A673 (cell line): Measurements from ENCODE around the gene ICAM3. TPM values are rescaled to one million over a fixed set of nuclear protein-coding genes. Genes with fewer than 3 reads are reported as not detected.

ENCODE experiments used
- BruUV-seq: library from RNA; stranded (reverse); fragments of 400-500 nt; replicated peaks from 2 replicates; lab custom pipeline; 2021; lab: Mats Ljungman, UMichigan
- CTCF ChIA-PET: fragments of 300-600 bp; sonication (Branson Sonifier 250); formaldehyde crosslinking; loops from one replicate; lab custom pipeline; 2022; ENCODE audit warnings: antibody characterized with exemption; lab: Charles Lee
- POLR2A ChIA-PET: fragments of 300-600 bp; sonication (Branson Sonifier 250); formaldehyde crosslinking; loops from one replicate; lab custom pipeline; 2022; ENCODE audit warnings: antibody characterized with exemption; ENCODE audit not compliant: low non-redundant PET; lab: Charles Lee
- DNase-seq: peaks from one replicate; pipeline ENCODE4 v3.0.0-alpha.2; 2015; ENCODE audit warnings: low spot score
- H3K27ac ChIP-seq: fragments of 200-600 bp; sonication (generic); 2 replicates; pipeline ENCODE4 v1.5.1; 2016; ENCODE audit warnings: mixed run types, low read depth, mild to moderate bottlenecking, mixed read lengths, antibody characterized with exemption, low read length; ENCODE audit not compliant: poor library complexity, severe bottlenecking
- H3K27me3 ChIP-seq: fragments of 200-600 bp; sonication (generic); replicated peaks from 2 replicates; pipeline ENCODE4 v1.6.1; 2017; ENCODE audit warnings: mixed run types, low read depth, mild to moderate bottlenecking, mixed read lengths, antibody characterized with exemption, low read length; ENCODE audit not compliant: insufficient read depth, poor library complexity
- H3K36me3 ChIP-seq: fragments of 200-600 bp; sonication (generic); 2 replicates; pipeline ENCODE4 v1.6.1; 2016; ENCODE audit warnings: mixed run types, mild to moderate bottlenecking, mixed read lengths, antibody characterized with exemption, low read length; ENCODE audit not compliant: insufficient read depth, poor library complexity, severe bottlenecking
- H3K4me1 ChIP-seq: fragments of 200-600 bp; sonication (generic); 2 replicates; pipeline ENCODE4 v1.6.1; 2017; ENCODE audit warnings: mixed run types, mild to moderate bottlenecking, mixed read lengths, antibody characterized with exemption, low read length; ENCODE audit not compliant: insufficient read depth, poor library complexity, severe bottlenecking
- H3K4me3 ChIP-seq: fragments of 200-600 bp; sonication (generic); 2 replicates; pipeline ENCODE4 v1.5.1; 2016; ENCODE audit warnings: low read depth, mixed run types, mild to moderate bottlenecking, mixed read lengths, low read length; ENCODE audit not compliant: poor library complexity, severe bottlenecking
- H3K9me3 ChIP-seq: fragments of 200-600 bp; sonication (generic); 2 replicates; pipeline ENCODE4 v1.6.1; 2016; ENCODE audit warnings: mixed run types, low read depth, mild to moderate bottlenecking, mixed read lengths, antibody characterized with exemption, low read length; ENCODE audit not compliant: poor library complexity, severe bottlenecking
- EZH2 ChIP-seq: fragments of 200-600 bp; sonication (generic); IDR thresholded peaks from 2 replicates; pipeline ENCODE4 v1.6.1; 2017; ENCODE audit warnings: borderline replicate concordance, low read depth, mild to moderate bottlenecking, mixed read lengths, antibody characterized with exemption, low read length; ENCODE audit not compliant: poor library complexity, severe bottlenecking
- intact Hi-C: fragments of 100-400 bp; cut with micrococcal nuclease; formaldehyde crosslinking; loops from one replicate; pipeline ENCODE4 v1.10.0; 2022; ENCODE audit not compliant: unreplicated experiment
- total RNA-seq: library from RNA; stranded (reverse); gene quantifications from 2 replicates; pipeline ENCODE4 v1.2.3, GENCODE V29; 2021
- TF ChIP-seq, protein P1 (sequence below): fragments of 300-800, 200-600 bp; sonication (generic); conservative IDR thresholded peaks from 2 replicates; pipeline ENCODE4 v1.5.1; 2017; ENCODE audit warnings: low read depth, mild to moderate bottlenecking, antibody characterized with exemption, low read length, moderate library complexity, mixed read lengths

Gene ICAM3
- total RNA-seq, 1 experiment from 2014 or later, result 3.2 TPM

DNA sequence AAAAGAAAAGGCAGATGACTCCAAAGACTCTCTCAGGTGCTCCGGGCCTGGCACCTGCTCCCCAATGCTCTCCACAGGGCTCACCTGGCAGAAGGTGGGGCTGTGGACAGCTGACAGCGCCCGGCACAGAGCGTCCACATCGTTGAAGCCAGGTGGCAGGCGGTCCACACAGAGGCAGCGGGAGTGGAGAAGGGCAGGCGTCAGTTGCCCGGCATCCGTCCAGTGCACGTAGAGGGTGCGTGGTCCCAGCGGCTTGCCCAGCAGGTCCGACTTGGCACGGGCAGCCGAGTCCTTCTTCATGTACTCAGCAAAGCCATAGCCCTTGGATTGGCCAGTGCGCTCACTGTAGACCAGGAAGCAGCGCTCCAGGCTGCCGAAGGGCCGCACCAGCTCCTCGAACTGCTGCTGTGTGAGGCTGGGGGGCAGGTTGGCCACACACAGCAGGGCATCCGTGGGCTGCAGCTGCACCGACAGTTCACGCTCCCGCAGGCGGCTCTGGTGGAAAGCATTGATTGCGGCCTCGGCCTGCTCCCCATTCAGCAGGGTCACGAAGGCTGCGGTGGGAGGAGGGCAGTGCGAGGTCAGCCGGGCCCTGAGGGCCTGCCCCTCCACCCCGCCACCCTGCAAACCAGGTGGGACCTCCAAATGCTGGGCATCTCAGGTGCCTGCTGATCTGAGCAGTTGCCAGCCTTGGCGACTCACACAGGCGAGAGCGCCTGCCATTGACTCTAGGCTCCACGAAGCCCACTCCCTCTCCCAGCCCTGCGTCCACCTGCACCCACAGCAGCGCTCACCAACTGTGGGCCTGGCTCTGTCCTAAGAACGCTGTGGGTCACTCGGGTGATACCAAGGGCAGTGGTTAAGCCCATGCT, 10.6 kb downstream of the ICAM3 start:
- no peak overlapping the region for H3K27ac ChIP-seq
- H3K9me3 ChIP-seq, result no peaks in the 10 kb centered on the region
- intact Hi-C loops, result no loop called here
- no peaks in the 10 kb centered on the region for H3K27me3 ChIP-seq
- H3K36me3 ChIP-seq, result peaks cover 70% of the 10 kb centered on the region
- DNase-seq, result no peak
- no peak overlapping the region for H3K4me3 ChIP-seq
- ChIA-PET POLR2A (no interaction called here), CTCF (interaction anchor here (0.6 kb wide), 1 partner anchor 103 kb away, joined by 11 read pairs; no protein-coding TSS in a partner anchor)
- BruUV-seq, result no TSS peak
- TF ChIP-seq, protein P1, sequence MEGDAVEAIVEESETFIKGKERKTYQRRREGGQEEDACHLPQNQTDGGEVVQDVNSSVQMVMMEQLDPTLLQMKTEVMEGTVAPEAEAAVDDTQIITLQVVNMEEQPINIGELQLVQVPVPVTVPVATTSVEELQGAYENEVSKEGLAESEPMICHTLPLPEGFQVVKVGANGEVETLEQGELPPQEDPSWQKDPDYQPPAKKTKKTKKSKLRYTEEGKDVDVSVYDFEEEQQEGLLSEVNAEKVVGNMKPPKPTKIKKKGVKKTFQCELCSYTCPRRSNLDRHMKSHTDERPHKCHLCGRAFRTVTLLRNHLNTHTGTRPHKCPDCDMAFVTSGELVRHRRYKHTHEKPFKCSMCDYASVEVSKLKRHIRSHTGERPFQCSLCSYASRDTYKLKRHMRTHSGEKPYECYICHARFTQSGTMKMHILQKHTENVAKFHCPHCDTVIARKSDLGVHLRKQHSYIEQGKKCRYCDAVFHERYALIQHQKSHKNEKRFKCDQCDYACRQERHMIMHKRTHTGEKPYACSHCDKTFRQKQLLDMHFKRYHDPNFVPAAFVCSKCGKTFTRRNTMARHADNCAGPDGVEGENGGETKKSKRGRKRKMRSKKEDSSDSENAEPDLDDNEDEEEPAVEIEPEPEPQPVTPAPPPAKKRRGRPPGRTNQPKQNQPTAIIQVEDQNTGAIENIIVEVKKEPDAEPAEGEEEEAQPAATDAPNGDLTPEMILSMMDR, result no peak
- no peak for TF ChIP-seq EZH2
- H3K4me1 ChIP-seq, result peaks cover 8% of the 10 kb centered on the region

DNA sequence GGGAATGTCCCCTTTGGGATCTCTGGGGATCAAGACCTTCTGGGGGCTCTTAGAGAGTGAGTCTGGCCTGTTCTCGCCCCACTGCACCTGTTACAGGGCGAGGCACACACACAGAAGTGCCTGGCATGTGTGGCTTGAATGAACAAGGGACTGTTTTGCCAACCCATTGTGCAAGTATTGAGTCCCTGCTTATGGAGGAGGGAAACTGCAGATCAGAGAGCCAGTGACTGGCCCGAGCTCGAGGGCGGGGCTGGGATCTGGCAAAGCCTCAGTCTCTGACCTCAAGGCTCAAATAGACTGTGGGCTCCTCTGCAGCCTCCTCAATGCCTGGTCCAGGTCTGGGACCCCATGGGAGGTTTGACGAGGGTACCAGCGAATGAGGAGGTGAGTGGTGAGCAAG, 11.6 kb downstream of the ICAM3 start:
- BruUV-seq, result no TSS peak
- POLR2A ChIA-PET, result no interaction called here
- Histone ChIP-seq H3K4me1 (peaks cover 8% of the 10 kb centered on the region), H3K4me3 (no peak overlapping the region), H3K9me3 (no peaks in the 10 kb centered on the region), H3K27ac (no peak overlapping the region), H3K27me3 (no peaks in the 10 kb centered on the region), H3K36me3 (peaks cover 78% of the 10 kb centered on the region)
- CTCF ChIA-PET, result no interaction called here
- no peak for TF ChIP-seq EZH2
- TF ChIP-seq, protein P1, result no peak
- intact Hi-C loops, result no loop called here
- no peak for DNase-seq

DNA sequence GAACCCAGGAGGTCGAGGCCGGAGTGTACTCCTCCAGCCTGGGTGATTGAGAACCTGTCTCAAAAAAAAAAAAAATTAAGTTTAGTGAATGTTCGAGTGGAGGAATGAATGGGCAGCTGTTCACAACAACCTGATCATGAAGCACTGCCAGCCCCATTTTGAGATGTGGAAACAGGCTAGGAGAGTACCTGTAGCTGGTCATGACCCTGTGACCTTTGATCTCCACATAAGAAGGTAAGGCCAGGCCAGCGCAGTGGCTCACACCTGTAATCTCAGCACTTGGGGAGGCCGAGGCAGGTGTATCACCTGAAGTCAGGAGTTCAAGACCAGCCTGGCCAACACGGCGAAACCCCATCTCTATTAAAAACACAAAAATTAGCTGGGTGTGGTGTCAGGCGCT, 13.7 kb downstream of the ICAM3 start:
- BruUV-seq, result no TSS peak
- POLR2A ChIA-PET, result interaction anchor here (0.6 kb wide), 1 partner anchor 19 kb away, joined by 7 read pairs; no protein-coding TSS in a partner anchor
- Histone ChIP-seq H3K4me1 (no peaks in the 10 kb centered on the region), H3K9me3 (no peaks in the 10 kb centered on the region), H3K27me3 (no peaks in the 10 kb centered on the region), H3K4me3 (no peak overlapping the region), H3K27ac (no peak overlapping the region), H3K36me3 (peaks cover 93% of the 10 kb centered on the region)
- CTCF ChIA-PET, result no interaction called here
- DNase-seq, result no peak
- intact Hi-C loops, result no loop called here
- TF ChIP-seq, protein P1, result no peak
